Fibroblast of lung (primary cell): ENCODE data around the gene PLXNA1. TPM values are rescaled to one million over a fixed set of nuclear protein-coding genes. Genes with fewer than 3 reads are reported as not detected.

Experiments used
- DNase-seq, 2 donors: peaks; one replicate each; pipeline versions ENCODE4 v3.0.0 to v3.0.0-alpha.2; 2010; ENCODE audit warnings: low read depth in 2 of 2
- H2AFZ ChIP-seq: 2 replicates; pipeline ENCODE4 v1.5.1; 2012; ENCODE audit warnings: low read length, control low read depth, inconsistent platforms
- H3K27ac ChIP-seq: 2 replicates; pipeline ENCODE4 v1.5.1; 2011; ENCODE audit warnings: low read length, control low read depth; ENCODE audit not compliant: insufficient read depth
- H3K27me3 ChIP-seq: 2 replicates; pipeline ENCODE4 v1.5.1; 2011; ENCODE audit warnings: mild to moderate bottlenecking, low read length; ENCODE audit not compliant: control insufficient read depth, insufficient read depth
- H3K36me3 ChIP-seq: 2 replicates; pipeline ENCODE4 v1.5.1; 2011; ENCODE audit warnings: low read length; ENCODE audit not compliant: control insufficient read depth, insufficient read depth
- H3K4me1 ChIP-seq: 2 replicates; pipeline ENCODE4 v1.5.1; 2011; ENCODE audit warnings: low read length; ENCODE audit not compliant: control insufficient read depth, insufficient read depth; ENCODE audit errors: extremely low read depth
- H3K4me2 ChIP-seq: 2 replicates; pipeline ENCODE4 v1.5.1; 2011; ENCODE audit warnings: low read length, control low read depth; ENCODE audit not compliant: insufficient read depth; ENCODE audit errors: extremely low read depth
- H3K4me3 ChIP-seq, 4 experiments: fragments of 200-600 bp in 1 of 4; sonication (generic) in 1 of 4; replicated peaks in 1 of 4; 2 replicates each; pipeline ENCODE4 v1.5.1; 2011 to 2016; ENCODE audit warnings: low read length in 4 of 4, low read depth in 3 of 4, mild to moderate bottlenecking in 3 of 4, control low read depth in 2 of 4, inconsistent platforms in 1 of 4, mixed read lengths in 1 of 4; ENCODE audit not compliant: insufficient read depth in 1 of 4; ENCODE audit errors: control extremely low read depth in 1 of 4
- H3K79me2 ChIP-seq: 2 replicates; pipeline ENCODE4 v1.5.1; 2012; ENCODE audit warnings: mild to moderate bottlenecking, low read length, inconsistent platforms; ENCODE audit not compliant: control insufficient read depth, insufficient read depth
- H3K9ac ChIP-seq: 2 replicates; pipeline ENCODE4 v1.5.1; 2011; ENCODE audit warnings: mild to moderate bottlenecking, low read length, control low read depth; ENCODE audit not compliant: insufficient read depth
- H3K9me3 ChIP-seq: 2 replicates; pipeline ENCODE4 v1.5.1; 2012; ENCODE audit warnings: low read depth, low read length; ENCODE audit not compliant: control insufficient read depth, insufficient read depth
- H4K20me1 ChIP-seq: 2 replicates; pipeline ENCODE4 v1.5.1; 2011; ENCODE audit warnings: low read length; ENCODE audit not compliant: control insufficient read depth, insufficient read depth; ENCODE audit errors: extremely low read depth
- CTCF ChIP-seq, 2 donors: IDR thresholded peaks in 1 of 2; conservative IDR thresholded peaks in 1 of 2; 1 replicate in 1 of 2; 2 replicates in 1 of 2; pipeline ENCODE4 v1.5.1; 2011 to 2012; ENCODE audit warnings: low read length in 2 of 2, control low read depth in 1 of 2, inconsistent platforms in 1 of 2, low read depth in 1 of 2, mild to moderate bottlenecking in 1 of 2
- EZH2 ChIP-seq: IDR thresholded peaks from 2 replicates; pipeline ENCODE4 v1.5.1; 2012; ENCODE audit warnings: low read length, control low read depth, mild to moderate bottlenecking; ENCODE audit errors: missing control alignments
- polyA plus RNA-seq, 2 donors: library from polyadenylated mRNA; depleted of rRNA in 1 of 2; stranded (reverse) in 1 of 2; unstranded in 1 of 2; fragments of >200 nt; gene quantifications; 2 replicates each; pipeline ENCODE4 v1.2.1, GENCODE V29; 2011 to 2012; ENCODE audit warnings: missing spikeins in 1 of 2
- total RNA-seq: library from RNA; depleted of rRNA; stranded (reverse); fragments of >200 nt; gene quantifications from 2 replicates; pipeline ENCODE4 v1.2.1, GENCODE V29; 2014

The PLXNA1 gene
- total and polyA plus RNA-seq, 2 donors (not counting 1 experiment from before 2014, with no cell fraction given), result 21.1 to 48.6 TPM

GRCh38 chr3:126945171-126945721, 37.7 kb upstream of the PLXNA1 start:
- Histone ChIP-seq H3K27ac (no peak overlapping the region), H3K36me3 (no peaks in the 10 kb centered on the region)
- TF ChIP-seq EZH2 (no peak), CTCF (conservative IDR thresholded peaks at IDR 0.05 in 1 of 2, IDR thresholded peaks at IDR 0.05 in 1 of 2; ENCODE audit: low read depth in 1 of 2, low read length in 2 of 2) (no peak)

GRCh38 chr3:126945891-126946290, 37.0 kb upstream of the PLXNA1 start:
- Histone ChIP-seq H3K27ac (no peak overlapping the region), H3K9me3 (no peaks in the 10 kb centered on the region)

More at GRCh38 chr3:126945171-126945721, 37.7 kb upstream of the PLXNA1 start:
- Histone ChIP-seq H3K9ac (no peak overlapping the region), H3K9me3 (no peaks in the 10 kb centered on the region), H3K27me3 (no peaks in the 10 kb centered on the region), H3K4me2 (no peak overlapping the region), H3K79me2 (no peaks in the 10 kb centered on the region), H3K4me1 (no peaks in the 10 kb centered on the region), H3K4me3 (no peak overlapping the region), H2AFZ (no peak overlapping the region), H4K20me1 (no peaks in the 10 kb centered on the region)
- DNase-seq, result no peak

GRCh38 chr3:126946405-126946804, 36.5 kb upstream of the PLXNA1 start:
- Histone ChIP-seq H3K79me2 (no peaks in the 10 kb centered on the region), H3K27me3 (no peaks in the 10 kb centered on the region), H3K4me1 (no peaks in the 10 kb centered on the region), H3K36me3 (no peaks in the 10 kb centered on the region), H3K4me3 (no peak overlapping the region), H3K4me2 (no peak overlapping the region), H4K20me1 (no peaks in the 10 kb centered on the region), H3K9me3 (no peaks in the 10 kb centered on the region), H3K9ac (no peak overlapping the region), H3K27ac (no peak overlapping the region), H2AFZ (no peak overlapping the region)
- no peak for DNase-seq
- TF ChIP-seq CTCF (conservative IDR thresholded peaks at IDR 0.05 in 1 of 2, IDR thresholded peaks at IDR 0.05 in 1 of 2; ENCODE audit: low read depth in 1 of 2, low read length in 2 of 2) (no peak), EZH2 (no peak)

More at GRCh38 chr3:126945891-126946290, 37.0 kb upstream of the PLXNA1 start:
- TF ChIP-seq CTCF (conservative IDR thresholded peaks at IDR 0.05 in 1 of 2, IDR thresholded peaks at IDR 0.05 in 1 of 2; ENCODE audit: low read depth in 1 of 2, low read length in 2 of 2), result no peak
- Histone ChIP-seq H3K4me1 (no peaks in the 10 kb centered on the region), H3K4me3 (no peak overlapping the region), H2AFZ (no peak overlapping the region), H3K4me2 (no peak overlapping the region), H3K27me3 (no peaks in the 10 kb centered on the region), H3K79me2 (no peaks in the 10 kb centered on the region), H4K20me1 (no peaks in the 10 kb centered on the region), H3K36me3 (no peaks in the 10 kb centered on the region), H3K9ac (no peak overlapping the region)
- no peak for DNase-seq
